ENCODE data around the gene HOXC11.

The HOXC11 gene

GRCh38 chr12:53980104-53980801 lies 7.3 kb downstream of the HOXC11 start:
- Histone ChIP-seq H3K36me3 (ENCODE audit: control insufficient read depth in 1 of 2, insufficient read depth in 2 of 2, low read length in 2 of 2) (no peaks in the 10 kb centered on the region), H3K4me3 (ENCODE audit: low read depth in 1 of 2, low read length in 2 of 2) (no peak overlapping the region), H3K27me3 (ENCODE audit: control insufficient read depth in 1 of 2, insufficient read depth in 2 of 2, low read length in 2 of 2) (peaks cover 53 to 96% of the 10 kb centered on the region in 2 donors), H3K9ac (ENCODE audit: low read depth in 1 of 2, low read length in 2 of 2) (no peak overlapping the region), H3K4me1 (ENCODE audit: control insufficient read depth in 1 of 2, insufficient read depth in 2 of 2, low read length in 2 of 2) (peaks cover 10 to 22% of the 10 kb centered on the region in 2 donors), H3K27ac (ENCODE audit: low read depth, low read length) (no peak overlapping the region), H3K9me3 (ENCODE audit: control insufficient read depth in 1 of 2, low read length in 2 of 2) (no peaks in the 10 kb centered on the region)

- Histone ChIP-seq H3K9me3 (ENCODE audit: control insufficient read depth in 1 of 2, low read length in 2 of 2) (no peaks in the 10 kb centered on the region), H3K4me1 (ENCODE audit: control insufficient read depth in 1 of 2, insufficient read depth in 2 of 2, low read length in 2 of 2) (peaks cover 10 to 23% of the 10 kb centered on the region in 2 donors), H3K9ac (ENCODE audit: low read depth in 1 of 2, low read length in 2 of 2) (no peak overlapping the region), H3K27ac (ENCODE audit: low read depth, low read length) (no peak overlapping the region), H3K36me3 (ENCODE audit: control insufficient read depth in 1 of 2, insufficient read depth in 2 of 2, low read length in 2 of 2) (no peaks in the 10 kb centered on the region), H3K27me3 (ENCODE audit: control insufficient read depth in 1 of 2, insufficient read depth in 2 of 2, low read length in 2 of 2) (peaks cover 54 to 96% of the 10 kb centered on the region in 2 donors), H3K4me3 (ENCODE audit: low read depth in 1 of 2, low read length in 2 of 2) (no peak overlapping the region)
Measured at GRCh38 chr12:53980802-53981496, 8.0 kb downstream of the HOXC11 start.

- no peaks in the 10 kb centered on the region for H3K9me3 ChIP-seq (ENCODE audit: control insufficient read depth in 1 of 2, low read length in 2 of 2)
- peaks cover 57 to 96% of the 10 kb centered on the region in 2 donors for H3K27me3 ChIP-seq (ENCODE audit: control insufficient read depth in 1 of 2, insufficient read depth in 2 of 2, low read length in 2 of 2)
- H3K4me1 ChIP-seq (ENCODE audit: control insufficient read depth in 1 of 2, insufficient read depth in 2 of 2, low read length in 2 of 2): peaks cover 10 to 27% of the 10 kb centered on the region in 2 donors
- H3K9ac ChIP-seq (ENCODE audit: low read depth in 1 of 2, low read length in 2 of 2): no peak overlapping the region
- H3K4me3 ChIP-seq (ENCODE audit: low read depth in 1 of 2, low read length in 2 of 2): no peak overlapping the region
- no peaks in the 10 kb centered on the region for H3K36me3 ChIP-seq (ENCODE audit: control insufficient read depth in 1 of 2, insufficient read depth in 2 of 2, low read length in 2 of 2)
- H3K27ac ChIP-seq (ENCODE audit: low read depth, low read length): peak overlapping the region; percentile 2
Measured at GRCh38 chr12:53981634-53982565, 9.0 kb downstream of the HOXC11 start.

- Histone ChIP-seq H3K4me1 (ENCODE audit: control insufficient read depth in 1 of 2, insufficient read depth in 2 of 2, low read length in 2 of 2) (peaks cover 8 to 25% of the 10 kb centered on the region in 2 donors), H3K27ac (ENCODE audit: low read depth, low read length) (no peak overlapping the region), H3K27me3 (ENCODE audit: control insufficient read depth in 1 of 2, insufficient read depth in 2 of 2, low read length in 2 of 2) (peaks cover 63 to 96% of the 10 kb centered on the region in 2 donors), H3K4me3 (ENCODE audit: low read depth in 1 of 2, low read length in 2 of 2) (no peak overlapping the region), H3K36me3 (ENCODE audit: control insufficient read depth in 1 of 2, insufficient read depth in 2 of 2, low read length in 2 of 2) (no peaks in the 10 kb centered on the region), H3K9ac (ENCODE audit: low read depth in 1 of 2, low read length in 2 of 2) (no peak overlapping the region), H3K9me3 (ENCODE audit: control insufficient read depth in 1 of 2, low read length in 2 of 2) (no peaks in the 10 kb centered on the region)
Measured at GRCh38 chr12:53982648-53983567, 10.0 kb downstream of the HOXC11 start.

GRCh38 chr12:53983568-53983949 lies 10.6 kb downstream of the HOXC11 start:
- Histone ChIP-seq H3K27ac (ENCODE audit: low read depth, low read length) (no peak overlapping the region), H3K27me3 (ENCODE audit: control insufficient read depth in 1 of 2, insufficient read depth in 2 of 2, low read length in 2 of 2) (peaks cover 67 to 97% of the 10 kb centered on the region in 2 donors), H3K9me3 (ENCODE audit: control insufficient read depth in 1 of 2, low read length in 2 of 2) (no peaks in the 10 kb centered on the region), H3K4me3 (ENCODE audit: low read depth in 1 of 2, low read length in 2 of 2) (no peak overlapping the region), H3K4me1 (ENCODE audit: control insufficient read depth in 1 of 2, insufficient read depth in 2 of 2, low read length in 2 of 2) (peaks cover 5 to 22% of the 10 kb centered on the region in 2 donors), H3K9ac (ENCODE audit: low read depth in 1 of 2, low read length in 2 of 2) (no peak overlapping the region), H3K36me3 (ENCODE audit: control insufficient read depth in 1 of 2, insufficient read depth in 2 of 2, low read length in 2 of 2) (no peaks in the 10 kb centered on the region)

- no peak overlapping the region for H3K4me3 ChIP-seq (ENCODE audit: low read depth in 1 of 2, low read length in 2 of 2)
- peaks cover 5 to 22% of the 10 kb centered on the region in 2 donors for H3K4me1 ChIP-seq (ENCODE audit: control insufficient read depth in 1 of 2, insufficient read depth in 2 of 2, low read length in 2 of 2)
Measured at GRCh38 chr12:53983950-53984572, 11.1 kb downstream of the HOXC11 start.

GRCh38 chr12:53984901-53985691 lies 12.2 kb downstream of the HOXC11 start, which contains the start of gene HOXC10:
HOXC10 (plus strand) TSS chr12:53985146; CDS start chr12:53985260, 114 bp downstream.
- Histone ChIP-seq H3K27me3 (ENCODE audit: control insufficient read depth in 1 of 2, insufficient read depth in 2 of 2, low read length in 2 of 2) (peaks cover 80 to 98% of the 10 kb centered on the region in 2 donors), H3K36me3 (ENCODE audit: control insufficient read depth in 1 of 2, insufficient read depth in 2 of 2, low read length in 2 of 2) (no peaks in the 10 kb centered on the region), H3K4me1 (ENCODE audit: control insufficient read depth in 1 of 2, insufficient read depth in 2 of 2, low read length in 2 of 2) (peaks cover 3 to 18% of the 10 kb centered on the region in 2 donors), H3K9me3 (ENCODE audit: control insufficient read depth in 1 of 2, low read length in 2 of 2) (no peaks in the 10 kb centered on the region), H3K27ac (ENCODE audit: low read depth, low read length) (peak within 1 kb of the TSS; percentile 30), H3K9ac (ENCODE audit: low read depth in 1 of 2, low read length in 2 of 2) (no peak within 1 kb of the TSS), H3K4me3 (ENCODE audit: low read depth in 1 of 2, low read length in 2 of 2) (peak within 1 kb of the TSS in 1 of 2 donors; percentile 43)

More at GRCh38 chr12:53983950-53984572, 11.1 kb downstream of the HOXC11 start:
- no peak overlapping the region for H3K9ac ChIP-seq (ENCODE audit: low read depth in 1 of 2, low read length in 2 of 2)
- H3K27ac ChIP-seq (ENCODE audit: low read depth, low read length): no peak overlapping the region
- H3K9me3 ChIP-seq (ENCODE audit: control insufficient read depth in 1 of 2, low read length in 2 of 2): no peaks in the 10 kb centered on the region
- no peaks in the 10 kb centered on the region for H3K36me3 ChIP-seq (ENCODE audit: control insufficient read depth in 1 of 2, insufficient read depth in 2 of 2, low read length in 2 of 2)
- peaks cover 72 to 97% of the 10 kb centered on the region in 2 donors for H3K27me3 ChIP-seq (ENCODE audit: control insufficient read depth in 1 of 2, insufficient read depth in 2 of 2, low read length in 2 of 2)

- Histone ChIP-seq H3K9me3 (ENCODE audit: control insufficient read depth in 1 of 2, low read length in 2 of 2) (no peaks in the 10 kb centered on the region), H3K36me3 (ENCODE audit: control insufficient read depth in 1 of 2, insufficient read depth in 2 of 2, low read length in 2 of 2) (no peaks in the 10 kb centered on the region), H3K4me1 (ENCODE audit: control insufficient read depth in 1 of 2, insufficient read depth in 2 of 2, low read length in 2 of 2) (peaks cover 3 to 18% of the 10 kb centered on the region in 2 donors), H3K27ac (ENCODE audit: low read depth, low read length) (peak overlapping the region; percentile 30), H3K27me3 (ENCODE audit: control insufficient read depth in 1 of 2, insufficient read depth in 2 of 2, low read length in 2 of 2) (peaks cover 81 to 99% of the 10 kb centered on the region in 2 donors), H3K9ac (ENCODE audit: low read depth in 1 of 2, low read length in 2 of 2) (no peak overlapping the region), H3K4me3 (ENCODE audit: low read depth in 1 of 2, low read length in 2 of 2) (peak overlapping the region in 1 of 2 donors; percentile 43)
Measured at GRCh38 chr12:53985692-53985993, 12.7 kb downstream of the HOXC11 start.
